Measurements from ENCODE around the gene PIPOX. TPM values are rescaled to one million over a fixed set of nuclear protein-coding genes. Genes with fewer than 3 reads are reported as not detected.
A peak's percentile ranks its signal among the peaks of the same experiment; 100 is the strongest.

PIPOX gene
- total and polyA plus RNA-seq, 2 of the 13 experiments (the other 11 are each of a cell fraction or from before 2014, with no cell fraction given): 87.3 to 154 TPM

GRCh38 chr17:29005936-29006511, 36.9 kb upstream of the PIPOX start, which contains the start of gene SEZ6 (continued):
- no peak for TF ChIP-seq AKAP8 (CRISPR knock-in tag; IDR thresholded peaks at IDR 0.05)
- TF ChIP-seq NFE2L1 (CRISPR knock-in tag; IDR thresholded peaks at IDR 0.05; ENCODE audit: borderline replicate concordance): no peak
- TF ChIP-seq MXD3 (CRISPR knock-in tag; IDR thresholded peaks at IDR 0.05): peak; percentile 98
- no peak for TF ChIP-seq ATF1 (CRISPR knock-in tag; IDR thresholded peaks at IDR 0.05)
- no peak for TF ChIP-seq POGZ (CRISPR knock-in tag; IDR thresholded peaks at IDR 0.05)
- no peak for TF ChIP-seq ZNF282 (IDR thresholded peaks at IDR 0.05; ENCODE audit: partially characterized antibody)
- TF ChIP-seq ZNF225 (CRISPR knock-in tag; IDR thresholded peaks at IDR 0.05): 0 out of 2 replicates have a peak, but pooled peaks have one; percentile 57
- peak; percentile 97 for TF ChIP-seq ERF (CRISPR knock-in tag; IDR thresholded peaks at IDR 0.05)
- TF ChIP-seq YY1 (IDR thresholded peaks at IDR 0.05; ENCODE audit: insufficient read depth, insufficient replicate concordance, low read depth, low read length): peak; percentile 83
- TF ChIP-seq PREB (CRISPR knock-in tag; IDR thresholded peaks at IDR 0.05): peak; percentile 80; the same call in 1 of the 2 replicates
- no peak for TF ChIP-seq ARID2 (CRISPR knock-in tag; IDR thresholded peaks at IDR 0.05; ENCODE audit: borderline replicate concordance)
- TF ChIP-seq ZNF138 (CRISPR knock-in tag; IDR thresholded peaks at IDR 0.05; ENCODE audit: low read depth): peak; percentile 97
- TF ChIP-seq EEA1 (CRISPR knock-in tag; IDR thresholded peaks at IDR 0.05; ENCODE audit: borderline replicate concordance): peak; percentile 95; the same call in 1 of the 2 replicates
- TF ChIP-seq PHF8 (CRISPR knock-in tag; IDR thresholded peaks at IDR 0.05): no peak
- no peak for TF ChIP-seq PHF21A (CRISPR knock-in tag; IDR thresholded peaks at IDR 0.05)
- TF ChIP-seq ZNF616 (CRISPR knock-in tag; IDR thresholded peaks at IDR 0.05; ENCODE audit: low read depth): peak; percentile 90; the same call in 1 of the 2 replicates
- TF ChIP-seq TBP (CRISPR knock-in tag; IDR thresholded peaks at IDR 0.05): no peak
- TF ChIP-seq ZNF800 (CRISPR knock-in tag; IDR thresholded peaks at IDR 0.05): peak; percentile 74; the same call in 1 of the 2 replicates
- TF ChIP-seq ZKSCAN8 (CRISPR knock-in tag; IDR thresholded peaks at IDR 0.05; ENCODE audit: borderline replicate concordance): no peak
- 0 out of 2 replicates have a peak, but pooled peaks have one; percentile 51 for TF ChIP-seq TOPORS (CRISPR knock-in tag; IDR thresholded peaks at IDR 0.05)
- TF ChIP-seq ATF7-NPFF (CRISPR knock-in tag; IDR thresholded peaks at IDR 0.05; ENCODE audit: low read depth): peak; percentile 95
- TF ChIP-seq HES4 (CRISPR knock-in tag; IDR thresholded peaks at IDR 0.05; ENCODE audit: borderline replicate concordance): peak; percentile 98
- no peak for TF ChIP-seq ZNF207 (IDR thresholded peaks at IDR 0.05; ENCODE audit: borderline replicate concordance)
- no peak for TF ChIP-seq NR3C1 (CRISPR knock-in tag; IDR thresholded peaks at IDR 0.05)
- TF ChIP-seq FOXO1 (CRISPR knock-in tag; IDR thresholded peaks at IDR 0.05): peak; percentile 74; the same call in 1 of the 2 replicates
- peak; percentile 83 for TF ChIP-seq PPARG (CRISPR knock-in tag; conservative IDR thresholded peaks at IDR 0.05)
- peak; percentile 63 for TF ChIP-seq TFDP2 (CRISPR knock-in tag; IDR thresholded peaks at IDR 0.05)
- peak; percentile 80; the same call in 1 of the 2 replicates for TF ChIP-seq PAX8 (CRISPR knock-in tag; IDR thresholded peaks at IDR 0.05; ENCODE audit: borderline replicate concordance)
- TF ChIP-seq CHD2 (IDR thresholded peaks at IDR 0.05; ENCODE audit: low read depth, low read length): no peak
